Femur (tissue), 1 donor: ENCODE results near the gene DLGAP4.

Experiments
- DNase-seq: peaks from one replicate; pipeline ENCODE4 v3.0.0-alpha.2; 2017

The DLGAP4 gene

GRCh38 chr20:36308986-36309385 is 2.8 kb downstream of the DLGAP4 start:
- DNase-seq, result no peak

GRCh38 chr20:36309643-36310042 is 3.5 kb downstream of the DLGAP4 start:
- DNase-seq, result no peak

GRCh38 chr20:36310215-36310981 is 4.3 kb downstream of the DLGAP4 start:
- no peak for DNase-seq

GRCh38 chr20:36311141-36311853 is 5.2 kb downstream of the DLGAP4 start:
- DNase-seq, result no peak

- no peak for DNase-seq
Measured at GRCh38 chr20:36311854-36312723, 6.0 kb downstream of the DLGAP4 start.

- no peak for DNase-seq
Measured at GRCh38 chr20:36312724-36313441, 6.7 kb downstream of the DLGAP4 start.

GRCh38 chr20:36313476-36313875 is 7.3 kb downstream of the DLGAP4 start:
- no peak for DNase-seq

GRCh38 chr20:36313926-36314325 is 7.8 kb downstream of the DLGAP4 start:
- no peak for DNase-seq

GRCh38 chr20:36314734-36315544 is 8.8 kb downstream of the DLGAP4 start:
- DNase-seq, result no peak

GRCh38 chr20:36315545-36316351 is 9.6 kb downstream of the DLGAP4 start:
- DNase-seq, result no peak

- peak; percentile 8 for DNase-seq
Measured at GRCh38 chr20:36317675-36318074, 11.5 kb downstream of the DLGAP4 start.

GRCh38 chr20:36318166-36318565 is 12.0 kb downstream of the DLGAP4 start:
- DNase-seq, result peak; percentile 5

GRCh38 chr20:36319356-36320260 is 13.5 kb downstream of the DLGAP4 start:
- no peak for DNase-seq

- no peak for DNase-seq
Measured at GRCh38 chr20:36320261-36320897, 14.2 kb downstream of the DLGAP4 start.

GRCh38 chr20:36320898-36321695 is 15.0 kb downstream of the DLGAP4 start:
- DNase-seq, result no peak

GRCh38 chr20:36322131-36322530 is 16.0 kb downstream of the DLGAP4 start:
- DNase-seq, result no peak

GRCh38 chr20:36330091-36330490 is 24.0 kb downstream of the DLGAP4 start:
- no peak for DNase-seq

GRCh38 chr20:36331209-36331608 is 25.1 kb downstream of the DLGAP4 start:
- DNase-seq, result no peak
